Measurements from ENCODE around the gene FRK.
"Not testable (repeated sequence)": the region's sequence is repeated elsewhere in the genome, so short reads cannot be mapped to it uniquely, and the experiment has no call there.

Gene FRK

GRCh38 chr6:115945812-115946211 is 114.9 kb downstream of the FRK start:
- no peak for DNase-seq (ENCODE audit: low spot score)

- no peak for DNase-seq (ENCODE audit: low spot score)
These were observed 115.4 kb downstream of the FRK start for GRCh38 chr6:115945306-115945705.

GRCh38 chr6:115944829-115945228 is 115.9 kb downstream of the FRK start:
- not testable (repeated sequence) for DNase-seq (ENCODE audit: low spot score)

GRCh38 chr6:115937502-115937901 is 123.2 kb downstream of the FRK start:
- not testable (repeated sequence) for DNase-seq (ENCODE audit: low spot score)

- DNase-seq (ENCODE audit: low spot score) = no peak
These were observed 125.3 kb downstream of the FRK start for GRCh38 chr6:115935361-115935760.

GRCh38 chr6:115934829-115935228 is 125.9 kb downstream of the FRK start:
- no peak for DNase-seq (ENCODE audit: low spot score)

GRCh38 chr6:115934145-115934544 is 126.5 kb downstream of the FRK start:
- DNase-seq (ENCODE audit: low spot score) = no peak

GRCh38 chr6:115932481-115932880 is 128.2 kb downstream of the FRK start:
- DNase-seq (ENCODE audit: low spot score) = no peak

GRCh38 chr6:115928000-115928399 is 132.7 kb downstream of the FRK start:
- not testable (repeated sequence) for DNase-seq (ENCODE audit: low spot score)

- DNase-seq (ENCODE audit: low spot score) = no peak
These were observed 137.7 kb downstream of the FRK start for GRCh38 chr6:115922971-115923370.

GRCh38 chr6:115914098-115914497 is 146.6 kb downstream of the FRK start:
- DNase-seq (ENCODE audit: low spot score) = no peak

- DNase-seq (ENCODE audit: low spot score) = no peak
These were observed 150.7 kb downstream of the FRK start for GRCh38 chr6:115909923-115910546.

GRCh38 chr6:115908906-115909559 is 151.7 kb downstream of the FRK start:
- DNase-seq (ENCODE audit: low spot score) = no peak

GRCh38 chr6:115905471-115905870 is 155.2 kb downstream of the FRK start:
- DNase-seq (ENCODE audit: low spot score) = no peak

- DNase-seq (ENCODE audit: low spot score) = no peak
These were observed 158.3 kb downstream of the FRK start for GRCh38 chr6:115902436-115902835.

GRCh38 chr6:115901896-115902295 is 158.8 kb downstream of the FRK start:
- peak; percentile 50 for DNase-seq (ENCODE audit: low spot score)

- no peak for DNase-seq (ENCODE audit: low spot score)
These were observed 160.9 kb downstream of the FRK start for GRCh38 chr6:115899730-115900282.

- no peak for DNase-seq (ENCODE audit: low spot score)
These were observed 162.4 kb downstream of the FRK start for GRCh38 chr6:115898246-115898645.

- peak; percentile 64 for DNase-seq (ENCODE audit: low spot score)
These were observed 164.1 kb downstream of the FRK start for GRCh38 chr6:115896538-115897129.

- DNase-seq (ENCODE audit: low spot score) = no peak
These were observed 166.2 kb downstream of the FRK start for GRCh38 chr6:115894426-115894992.

GRCh38 chr6:115891750-115892149 is 168.9 kb downstream of the FRK start:
- DNase-seq (ENCODE audit: low spot score) = no peak

GRCh38 chr6:115891111-115891669 is 169.5 kb downstream of the FRK start:
- no peak for DNase-seq (ENCODE audit: low spot score)

Measured in SK-N-DZ (cell line).